Small intestine (tissue), 7 donors: ENCODE data around the gene TEDC1. TPM values are rescaled to one million over a fixed set of nuclear protein-coding genes. Genes with fewer than 3 reads are reported as not detected.

Experiments used
- DNase-seq, 2 donors: peaks; one replicate each; pipeline versions ENCODE4 v3.0.0 to v3.0.0-alpha.2; 2013
- FAIRE-seq: peaks from 2 replicates; lab custom pipeline; 2012; peaks lifted over from hg19 to GRCh38; lab: Jason Lieb, UNC
- H3K27ac ChIP-seq, 3 donors: one replicate each; pipeline ENCODE4 v1.5.1; 2013; ENCODE audit warnings: low read length in 2 of 3, mild to moderate bottlenecking in 2 of 3, control low read depth in 1 of 3, inconsistent platforms in 1 of 3, low read depth in 1 of 3, moderate library complexity in 1 of 3
- H3K27me3 ChIP-seq, 3 donors: one replicate each; pipeline ENCODE4 v1.6.1; 2013; ENCODE audit warnings: low read length in 3 of 3, inconsistent platforms in 1 of 3; ENCODE audit not compliant: control insufficient read depth in 3 of 3, insufficient read depth in 3 of 3
- H3K36me3 ChIP-seq, 3 donors: one replicate each; pipeline ENCODE4 v1.6.1; 2013; ENCODE audit warnings: low read length in 3 of 3, inconsistent platforms in 1 of 3, low read depth in 1 of 3, mild to moderate bottlenecking in 1 of 3, moderate library complexity in 1 of 3; ENCODE audit not compliant: control insufficient read depth in 3 of 3, insufficient read depth in 2 of 3
- H3K4me1 ChIP-seq, 3 donors: one replicate each; pipeline ENCODE4 v1.6.1; 2013; ENCODE audit warnings: low read length in 2 of 3, inconsistent platforms in 1 of 3, low read depth in 1 of 3, mild to moderate bottlenecking in 1 of 3, moderate library complexity in 1 of 3; ENCODE audit not compliant: control insufficient read depth in 3 of 3, insufficient read depth in 2 of 3
- H3K4me3 ChIP-seq, 3 donors: one replicate each; pipeline ENCODE4 v1.5.1; 2013; ENCODE audit warnings: low read length in 3 of 3, control low read depth in 1 of 3, inconsistent platforms in 1 of 3, low read depth in 1 of 3, mild to moderate bottlenecking in 1 of 3, moderate library complexity in 1 of 3
- H3K9me3 ChIP-seq, 2 donors: one replicate each; pipeline ENCODE4 v1.6.1; 2013; ENCODE audit warnings: low read depth in 1 of 2, low read length in 1 of 2; ENCODE audit not compliant: control insufficient read depth in 2 of 2, insufficient read depth in 1 of 2
- WGBS, 3 donors: extraction: QIAGEN DNeasy Blood & Tissue Kit; methylation state at CpG; one replicate each; pipeline ENCODE4 v1.1.7; 2013; 5-methylcytosine and 5-hydroxymethylcytosine counted together
- polyA plus RNA-seq, 4 donors: library from polyadenylated mRNA; stranded (reverse) in 3 of 4; unstranded in 1 of 4; fragments of 200-250 nt in 3 of 4; fragments of 120-200 nt in 1 of 4; gene quantifications; one replicate each; pipeline versions ENCODE4 v1.2.1 to v1.2.3, GENCODE V29; 2013
- donor health status: healthy with polysubstance abuse.
- donor health status: control.
- donor health status: control.
- donor health status: Bipolar disorder and iron deficiency.
- donor health status: healthy.

The TEDC1 gene
- polyA plus RNA-seq, 4 donors, result 6.6 to 28.0 (median 23.8) TPM

GRCh38 chr14:105484069-105484996 lies 6.7 kb upstream of the TEDC1 start:
- no peak overlapping the region for H3K4me3 ChIP-seq
- no peaks in the 10 kb centered on the region for H3K9me3 ChIP-seq
- H3K4me1 ChIP-seq, result peaks cover 2 to 71% (median 7%) of the 10 kb centered on the region in 3 donors
- H3K27ac ChIP-seq, result peak overlapping the region in 1 of 3 donors; percentile 98
- FAIRE-seq (no peak), DNase-seq (peak in 1 of 2 donors; percentile 54)
- 63 to 72% (median 69%) methylated on average over 20 of the region's 20 CpGs for WGBS, 3 donors
- peaks cover 0 to 6% (median 0%) of the 10 kb centered on the region in 3 donors for H3K36me3 ChIP-seq
- H3K27me3 ChIP-seq, result peaks cover 0 to 17% (median 4%) of the 10 kb centered on the region in 3 donors

GRCh38 chr14:105484997-105485393 lies 6.1 kb upstream of the TEDC1 start:
- peaks cover 0 to 11% (median 0%) of the 10 kb centered on the region in 3 donors for H3K27me3 ChIP-seq
- peaks cover 0 to 2% (median 0%) of the 10 kb centered on the region in 3 donors for H3K36me3 ChIP-seq
- FAIRE-seq, result no peak
- DNase-seq, result no peak
- no peaks in the 10 kb centered on the region for H3K9me3 ChIP-seq
- peak overlapping the region in 1 of 3 donors; percentile 96 for H3K27ac ChIP-seq
- peaks cover 2 to 73% (median 7%) of the 10 kb centered on the region in 3 donors for H3K4me1 ChIP-seq
- WGBS, 3 donors, result 78 to 85% (median 84%) methylated on average over 14 to 16 of the region's 16 CpGs
- H3K4me3 ChIP-seq, result no peak overlapping the region

GRCh38 chr14:105485739-105486162 lies 5.3 kb upstream of the TEDC1 start:
- Histone ChIP-seq H3K4me1 (peaks cover 2 to 67% (median 7%) of the 10 kb centered on the region in 3 donors), H3K27ac (peak overlapping the region in 1 of 3 donors; percentile 96), H3K27me3 (peaks cover 0 to 10% (median 0%) of the 10 kb centered on the region in 3 donors), H3K36me3 (peaks cover 0 to 2% (median 0%) of the 10 kb centered on the region in 3 donors), H3K4me3 (no peak overlapping the region), H3K9me3 (no peaks in the 10 kb centered on the region)
- DNase-seq (peak; percentile 51 to 69), FAIRE-seq (no peak)
- 16 to 35% (median 31%) methylated on average over 11 to 12 of the region's 12 CpGs for WGBS, 3 donors

GRCh38 chr14:105486163-105486973 lies 4.7 kb upstream of the TEDC1 start, which contains the start of gene CRIP1:
Gene CRIP1, plus strand, starts transcription at chr14:105486886. Its CDS starts 374 bp downstream, at chr14:105487260.
- Histone ChIP-seq H3K27ac (peak within 1 kb of the TSS; percentile 79 to 96 (median 94)), H3K4me1 (peaks cover 2 to 62% (median 7%) of the 10 kb centered on the region in 3 donors), H3K9me3 (no peaks in the 10 kb centered on the region), H3K4me3 (peak within 1 kb of the TSS; percentile 51 to 70 (median 65)), H3K36me3 (peaks cover 0 to 2% (median 0%) of the 10 kb centered on the region in 3 donors), H3K27me3 (peaks cover 0 to 10% (median 0%) of the 10 kb centered on the region in 3 donors)
- no peak for FAIRE-seq
- 3 to 8% (median 8%) methylated on average over 48 to 56 of the region's 56 CpGs for WGBS, 3 donors
- peak; percentile 42 to 64 for DNase-seq

- peaks cover 2 to 56% (median 7%) of the 10 kb centered on the region in 3 donors for H3K4me1 ChIP-seq
- DNase-seq (peak; percentile 77 to 80), FAIRE-seq (no peak)
- H3K27me3 ChIP-seq, result peaks cover 0 to 10% (median 0%) of the 10 kb centered on the region in 3 donors
- peak overlapping the region; percentile 79 to 96 (median 94) for H3K27ac ChIP-seq
- peaks cover 0 to 2% (median 0%) of the 10 kb centered on the region in 3 donors for H3K36me3 ChIP-seq
- H3K9me3 ChIP-seq, result no peaks in the 10 kb centered on the region
- 1% methylated on average over 40 to 45 of the region's 45 CpGs for WGBS, 3 donors
- peak overlapping the region; percentile 51 to 70 (median 65) for H3K4me3 ChIP-seq
Measured at GRCh38 chr14:105486974-105487448, 4.0 kb upstream of the TEDC1 start.

GRCh38 chr14:105487449-105487985 lies 3.5 kb upstream of the TEDC1 start:
- DNase-seq (peak; percentile 66 to 70), FAIRE-seq (no peak)
- Histone ChIP-seq H3K27ac (peak overlapping the region; percentile 79 to 96 (median 94)), H3K27me3 (peaks cover 0 to 10% (median 0%) of the 10 kb centered on the region in 3 donors), H3K4me1 (peaks cover 0 to 51% (median 2%) of the 10 kb centered on the region in 3 donors), H3K36me3 (peaks cover 0 to 5% (median 0%) of the 10 kb centered on the region in 3 donors), H3K4me3 (peak overlapping the region; percentile 51 to 70 (median 65)), H3K9me3 (no peaks in the 10 kb centered on the region)
- 0 to 2% (median 1%) methylated on average over 32 to 48 of the region's 48 CpGs for WGBS, 3 donors

- Histone ChIP-seq H3K27ac (peak overlapping the region; percentile 79 to 96 (median 94)), H3K4me3 (peak overlapping the region; percentile 51 to 70 (median 65)), H3K4me1 (peaks cover 0 to 45% (median 2%) of the 10 kb centered on the region in 3 donors), H3K36me3 (peaks cover 0 to 5% (median 0%) of the 10 kb centered on the region in 3 donors), H3K9me3 (no peaks in the 10 kb centered on the region), H3K27me3 (peaks cover 0 to 10% (median 0%) of the 10 kb centered on the region in 3 donors)
- FAIRE-seq (no peak), DNase-seq (peak; percentile 19 to 39)
- WGBS, 3 donors, result 25 to 49% (median 44%) methylated on average over 24 to 26 of the region's 26 CpGs
Measured at GRCh38 chr14:105487986-105488777, 2.9 kb upstream of the TEDC1 start.
